ENCODE results near the gene NCKAP5. TPM values are rescaled to one million over a fixed set of nuclear protein-coding genes. Genes with fewer than 3 reads are reported as not detected.

NCKAP5 gene
- total and polyA plus RNA-seq, 9 of the 15 experiments (the other 6 are each of a cell fraction or from before 2014, with no cell fraction given): not detected

DNA sequence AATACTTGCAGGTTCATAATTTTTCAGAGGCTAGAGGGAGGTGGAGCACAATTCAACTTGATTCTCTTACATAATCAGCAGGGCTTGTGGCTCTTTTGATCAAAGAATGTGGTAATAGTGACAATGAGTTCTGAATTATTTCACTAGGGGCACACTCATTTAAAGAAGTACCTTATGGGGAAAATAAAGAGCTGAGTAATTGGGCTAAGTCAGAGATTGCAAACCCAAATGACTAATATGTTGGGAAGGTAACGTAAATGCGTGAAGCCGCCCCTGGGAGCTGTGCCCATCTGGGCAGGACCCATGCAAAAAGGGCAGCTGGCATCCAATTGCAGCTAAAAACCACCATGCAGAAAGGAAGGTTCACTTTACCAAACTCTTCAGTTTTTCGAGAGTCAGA, 35.3 kb downstream of the NCKAP5 start:
- BruUV-seq (replicated peaks): no TSS peak
- ChIA-PET POLR2A (no interaction called here), CTCF (ENCODE audit: low intra/inter-chr PET ratio) (no interaction called here)
- Histone ChIP-seq H3K27me3 (ENCODE audit: control insufficient read depth in 2 of 2, insufficient read depth in 2 of 2, low read length in 2 of 2) (no peaks in the 10 kb centered on the region), H3K9ac (ENCODE audit: insufficient read depth in 1 of 2, low read depth in 2 of 2, low read length in 2 of 2) (no peak overlapping the region), H3K27ac (ENCODE audit: extremely low read depth, low read depth, low read length) (no peak overlapping the region), H3K4me3 (no peak overlapping the region), H3K4me1 (replicated peaks in 1 of 2; ENCODE audit: control insufficient read depth in 2 of 2, insufficient read depth in 2 of 2, low read length in 2 of 2) (no peaks in the 10 kb centered on the region), H3K9me3 (replicated peaks; ENCODE audit: control insufficient read depth, insufficient read depth, low read depth, low read length) (no peaks in the 10 kb centered on the region), H3K79me2 (ENCODE audit: control insufficient read depth, insufficient read depth, low read length) (no peaks in the 10 kb centered on the region), H3K9me1 (ENCODE audit: control insufficient read depth, insufficient read depth, low read length) (no peaks in the 10 kb centered on the region), H3K4me2 (ENCODE audit: insufficient read depth, low read length) (no peak overlapping the region), H3K36me3 (ENCODE audit: control insufficient read depth, insufficient read depth, low read length) (no peaks in the 10 kb centered on the region), H4K20me1 (replicated peaks; ENCODE audit: control insufficient read depth, insufficient read depth, low read length) (no peaks in the 10 kb centered on the region), H2AFZ (ENCODE audit: low read depth, low read length) (no peak overlapping the region)
- 0% methylated on average over 4 of the region's 4 CpGs for WGBS (ENCODE audit: insufficient coverage, low coverage, missing lambda C conversion rate)
- TF ChIP-seq NFRKB (IDR thresholded peaks at IDR 0.05; ENCODE audit: low read depth) (no peak), NR3C1 (CRISPR knock-in tag; IDR thresholded peaks at IDR 0.05) (no peak), ZNF444 (CRISPR knock-in tag; IDR thresholded peaks at IDR 0.05) (no peak), NBN (IDR thresholded peaks at IDR 0.05; ENCODE audit: low read depth) (no peak), HOXB6 (CRISPR knock-in tag; IDR thresholded peaks at IDR 0.05; ENCODE audit: borderline replicate concordance) (no peak), CBX8 (IDR thresholded peaks at IDR 0.05; ENCODE audit: borderline replicate concordance, extremely low read depth, low read depth, low read length, poor library complexity, severe bottlenecking) (no peak), YBX1 (IDR thresholded peaks at IDR 0.05) (no peak)
- FAIRE-seq (no peak), DNase-seq (ENCODE audit: extremely low read depth in 1 of 4, low spot score in 3 of 4) (no peak), ATAC-seq (no peak)
- in situ Hi-C loops (cut with MboI) (no loop called here), intact Hi-C loops (cut with micrococcal nuclease) (no loop called here)

DNA sequence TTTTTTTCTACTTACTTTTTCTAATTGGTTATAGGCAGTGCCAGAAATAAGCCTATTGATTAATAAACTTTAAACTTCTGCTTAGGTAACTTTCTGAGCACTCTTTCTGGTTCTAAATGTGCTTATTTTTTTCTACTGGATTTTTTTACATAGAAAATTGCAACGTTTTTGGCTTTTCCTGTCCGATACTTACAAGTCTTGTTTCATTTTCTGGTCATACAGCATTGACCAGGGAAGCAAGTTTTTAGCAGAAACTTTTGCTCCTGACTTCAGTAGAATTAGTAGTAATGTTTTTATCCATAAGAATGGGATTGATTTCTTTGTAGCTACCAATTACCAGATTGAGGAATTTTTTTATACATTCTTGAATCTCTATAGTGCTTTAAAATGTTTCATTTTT, 36.9 kb downstream of the NCKAP5 start:
- no TSS peak for BruUV-seq (replicated peaks)

More for the DNA sequence above, 36.9 kb downstream of the NCKAP5 start:
- Histone ChIP-seq H3K4me1 (replicated peaks in 1 of 2; ENCODE audit: control insufficient read depth in 2 of 2, insufficient read depth in 2 of 2, low read length in 2 of 2) (no peaks in the 10 kb centered on the region), H3K27ac (ENCODE audit: extremely low read depth, low read depth, low read length) (no peak overlapping the region), H2AFZ (ENCODE audit: low read depth, low read length) (no peak overlapping the region), H3K4me3 (no peak overlapping the region), H3K9ac (ENCODE audit: insufficient read depth in 1 of 2, low read depth in 2 of 2, low read length in 2 of 2) (no peak overlapping the region), H4K20me1 (replicated peaks; ENCODE audit: control insufficient read depth, insufficient read depth, low read length) (no peaks in the 10 kb centered on the region), H3K9me1 (ENCODE audit: control insufficient read depth, insufficient read depth, low read length) (no peaks in the 10 kb centered on the region), H3K36me3 (ENCODE audit: control insufficient read depth, insufficient read depth, low read length) (no peaks in the 10 kb centered on the region), H3K9me3 (replicated peaks; ENCODE audit: control insufficient read depth, insufficient read depth, low read depth, low read length) (no peaks in the 10 kb centered on the region), H3K79me2 (ENCODE audit: control insufficient read depth, insufficient read depth, low read length) (no peaks in the 10 kb centered on the region), H3K27me3 (ENCODE audit: control insufficient read depth in 2 of 2, insufficient read depth in 2 of 2, low read length in 2 of 2) (no peaks in the 10 kb centered on the region), H3K4me2 (ENCODE audit: insufficient read depth, low read length) (no peak overlapping the region)
- FAIRE-seq (no peak), DNase-seq (ENCODE audit: extremely low read depth in 1 of 4, low spot score in 3 of 4) (no peak), ATAC-seq (no peak)
- ChIA-PET CTCF (ENCODE audit: low intra/inter-chr PET ratio) (no interaction called here), POLR2A (no interaction called here)
- intact Hi-C loops (cut with micrococcal nuclease): no loop called here
- 0% methylated on average over 2 of the region's 2 CpGs for WGBS (ENCODE audit: insufficient coverage, low coverage, missing lambda C conversion rate)
- TF ChIP-seq TCFL5 (CRISPR knock-in tag; conservative IDR thresholded peaks at IDR 0.05) (no peak), ZBED1 (IDR thresholded peaks at IDR 0.05) (no peak), NFIX (CRISPR knock-in tag; IDR thresholded peaks at IDR 0.05; ENCODE audit: low read depth) (no peak)
- in situ Hi-C loops (cut with MboI): no loop called here

Measured in K562 (cell line).